DND-41 (cell line): ENCODE data around the gene STAM.

Experiments used
- CTCF ChIP-seq: IDR thresholded peaks from 2 replicates; pipeline ENCODE4 v1.5.1; 2012; ENCODE audit warnings: borderline replicate concordance, low read length, moderate library complexity, mild to moderate bottlenecking; ENCODE audit not compliant: poor library complexity, severe bottlenecking; ENCODE audit errors: extremely low read depth
- EZH2 ChIP-seq: IDR thresholded peaks from 3 replicates; pipeline ENCODE4 v1.6.1; 2012; ENCODE audit warnings: borderline replicate concordance, low read depth, mild to moderate bottlenecking, moderate library complexity, low read length, inconsistent platforms; ENCODE audit not compliant: severe bottlenecking

- TF ChIP-seq CTCF = no peak
- TF ChIP-seq EZH2 = no peak
Measured at GRCh38 chr10:17765602-17766001, 121.7 kb downstream of the STAM start.
